Activated CD8-positive, alpha-beta memory T cell treated with anti-CD3 and anti-CD28 coated beads, Interleukin-2, amount 50 U/mL, for 4 hours (primary cell): ENCODE results near the gene UROC1.

Experiments
- DNase-seq: peaks from one replicate; pipeline ENCODE4 v3.0.0-alpha.2; 2020

Gene UROC1

DNA sequence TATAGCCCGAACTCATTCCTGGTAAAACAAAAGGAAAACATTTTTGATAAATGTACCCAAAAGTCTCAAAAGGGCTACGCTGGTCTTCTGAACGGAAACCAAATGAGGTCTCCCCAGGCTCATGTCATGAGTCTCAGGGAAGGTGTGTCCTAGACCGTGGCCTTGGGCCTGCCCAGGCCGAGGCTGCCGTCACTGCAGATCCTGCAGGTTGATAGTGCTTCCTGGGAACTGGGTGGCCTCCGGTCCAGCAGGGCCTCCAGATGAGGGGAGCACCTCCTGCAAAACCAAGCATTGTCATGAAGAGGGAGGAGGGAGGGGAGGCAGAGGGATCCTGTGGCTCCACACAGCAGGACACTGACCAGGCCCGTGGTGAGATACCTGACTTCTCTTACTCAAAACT lies 79.4 kb downstream of the UROC1 start:
- DNase-seq, result no peak

DNA sequence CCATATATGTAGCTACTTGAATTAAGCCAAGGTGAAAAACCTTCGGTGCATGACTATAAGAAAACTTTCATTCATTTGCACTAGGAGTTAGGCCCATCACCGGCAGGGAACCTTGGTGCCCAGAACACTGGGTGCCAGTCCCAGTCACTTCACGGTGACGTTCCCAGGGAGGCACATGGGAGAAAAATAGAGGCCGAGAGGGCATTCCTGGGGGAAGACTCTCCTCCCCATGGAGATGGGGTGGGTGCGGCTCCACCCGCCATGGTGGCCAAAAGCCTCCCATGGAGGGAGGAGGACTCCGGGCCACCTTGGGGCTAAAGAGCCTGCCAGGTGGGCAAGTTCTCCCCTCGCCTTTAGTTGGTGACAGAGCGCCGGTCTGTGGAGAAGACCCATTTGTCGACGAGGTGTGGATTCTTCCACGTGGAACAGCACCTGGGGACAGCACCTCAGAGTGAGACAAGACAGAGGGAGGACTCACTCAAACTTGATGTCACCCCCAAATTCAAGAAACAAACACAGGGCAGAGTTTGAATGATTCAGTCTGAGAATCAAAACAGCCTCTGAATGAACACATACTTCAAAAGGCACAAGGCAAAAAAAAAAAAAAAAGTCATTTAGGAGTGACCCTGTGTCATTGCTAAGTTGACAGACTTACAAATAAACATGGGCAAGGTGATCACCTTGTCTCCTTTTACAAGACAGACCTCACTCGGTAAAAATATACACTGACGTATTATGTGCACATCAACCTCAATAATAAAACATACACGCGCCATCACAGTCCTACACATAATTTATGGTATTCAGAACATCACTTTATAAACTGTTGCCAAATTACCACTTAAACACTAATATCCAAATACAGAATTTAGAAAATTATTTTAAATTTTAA lies 80.5 kb downstream of the UROC1 start:
- no peak for DNase-seq

DNA sequence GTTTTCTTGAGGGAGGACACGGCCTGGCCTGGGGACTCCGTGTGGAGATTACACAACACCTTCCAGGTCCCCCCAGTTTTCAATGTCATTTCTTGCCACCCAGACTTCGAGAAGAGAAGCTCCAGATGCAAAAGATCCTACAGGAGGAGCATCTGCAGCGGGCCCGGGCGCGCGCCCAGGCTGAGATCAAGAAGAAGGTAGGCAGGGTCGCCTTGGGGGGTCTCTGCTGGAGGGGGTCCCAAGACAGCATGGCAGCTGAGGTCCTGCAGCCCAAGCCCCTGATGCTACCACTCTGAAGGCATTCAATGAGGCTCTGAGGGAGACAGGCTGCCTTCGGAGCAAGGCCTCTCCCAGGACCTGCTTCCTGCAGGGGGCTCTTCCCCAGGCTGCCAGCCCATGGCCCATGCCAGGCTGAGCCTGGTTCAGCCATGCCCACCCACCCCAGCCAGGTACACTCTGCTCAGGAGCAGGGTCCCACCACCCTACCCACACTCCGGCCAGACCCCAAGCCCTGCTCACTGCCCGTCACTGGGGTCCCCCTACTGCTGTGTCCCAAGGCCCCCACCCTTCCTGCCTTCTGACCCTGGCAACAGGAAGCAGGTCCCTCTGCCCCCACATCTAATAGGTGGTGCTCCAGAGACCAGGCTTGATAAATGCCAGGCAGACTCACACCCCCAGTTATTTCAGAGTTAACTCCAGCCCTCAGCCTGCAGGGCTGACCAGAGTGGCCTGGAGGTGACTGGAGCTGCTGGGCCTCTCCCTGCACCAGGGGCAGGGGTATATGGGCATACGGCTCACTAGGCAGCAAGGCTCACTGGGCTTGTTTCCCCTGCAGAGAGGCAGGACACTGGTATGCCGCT lies 81.9 kb downstream of the UROC1 start:
- no peak for DNase-seq

DNA sequence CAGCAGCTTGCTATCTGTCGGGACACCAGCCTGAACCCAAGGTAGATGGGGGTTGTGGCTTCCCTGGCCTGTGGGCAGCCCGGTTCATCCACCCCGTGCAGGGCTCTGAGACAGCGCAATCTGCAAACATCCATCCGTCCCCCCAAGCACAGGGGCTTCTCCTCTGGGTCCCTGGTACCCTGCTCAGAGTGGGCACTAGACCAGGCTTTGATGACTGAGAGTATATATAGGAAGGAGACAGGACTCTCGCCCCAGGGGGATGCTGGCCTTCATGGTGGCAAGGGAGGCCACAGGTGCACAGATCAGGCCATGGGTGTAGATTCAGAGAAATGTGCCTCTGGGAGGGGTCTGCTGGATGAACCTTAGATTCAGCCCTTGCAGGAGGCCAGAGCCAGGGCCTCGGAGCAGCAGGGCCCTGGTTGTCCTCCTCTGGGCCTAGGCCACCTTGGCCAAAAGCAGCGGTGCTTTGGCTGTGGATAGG lies 82.6 kb downstream of the UROC1 start:
- no peak for DNase-seq

DNA sequence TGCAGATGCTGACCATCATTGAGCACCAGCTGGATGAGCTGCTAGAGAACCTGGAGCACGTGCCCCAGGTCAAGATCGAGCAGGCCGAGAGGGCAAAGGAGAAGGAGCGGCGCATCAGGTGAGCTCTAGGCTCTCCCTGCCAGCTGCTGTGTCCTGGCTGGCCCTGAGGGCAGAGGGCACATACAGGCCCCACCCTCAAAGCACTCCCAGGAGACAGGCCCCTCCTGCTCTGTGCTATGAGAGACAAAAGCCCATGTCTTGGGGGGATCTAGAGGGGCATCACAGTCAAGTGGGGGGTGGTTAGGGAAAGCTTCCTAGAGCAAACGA lies 83.3 kb downstream of the UROC1 start:
- no peak for DNase-seq

DNA sequence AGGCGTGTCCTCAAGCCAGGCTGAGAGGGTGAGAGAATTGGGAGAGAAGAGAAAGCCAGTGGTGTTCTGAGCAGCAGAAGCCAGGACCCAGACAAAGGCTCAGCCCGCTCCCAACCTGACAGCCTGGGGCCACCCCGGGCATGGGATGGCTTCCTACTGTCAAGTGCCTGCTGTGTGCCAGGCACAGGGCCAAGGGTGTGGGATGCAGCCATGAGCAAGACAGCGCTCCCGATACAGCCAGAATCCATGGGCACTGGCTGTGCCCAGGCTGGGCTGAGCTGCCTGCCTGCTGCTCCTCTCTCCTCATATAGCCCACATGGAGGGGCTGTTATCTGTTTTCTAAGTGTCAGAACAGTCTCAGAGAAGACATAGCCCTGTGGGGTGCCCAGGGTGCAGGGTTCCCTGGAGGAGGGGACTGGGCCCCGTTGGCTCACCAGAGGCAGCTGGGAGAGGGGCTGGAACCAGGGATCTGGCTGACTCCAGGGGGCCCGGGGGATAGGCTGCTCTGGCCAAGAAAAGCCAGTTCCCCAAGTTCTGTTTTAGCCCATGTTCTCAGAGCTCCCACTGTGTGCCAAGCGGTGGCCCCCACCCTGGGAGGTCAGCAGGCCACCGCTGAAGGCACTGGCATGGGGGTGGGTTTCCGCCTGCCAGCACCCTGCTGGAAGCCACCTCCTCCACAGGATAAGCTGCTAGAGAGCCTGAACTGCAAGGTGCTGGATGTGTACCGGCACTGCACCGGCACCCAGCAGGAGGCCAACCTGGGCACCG lies 83.9 kb downstream of the UROC1 start:
- no peak for DNase-seq

DNA sequence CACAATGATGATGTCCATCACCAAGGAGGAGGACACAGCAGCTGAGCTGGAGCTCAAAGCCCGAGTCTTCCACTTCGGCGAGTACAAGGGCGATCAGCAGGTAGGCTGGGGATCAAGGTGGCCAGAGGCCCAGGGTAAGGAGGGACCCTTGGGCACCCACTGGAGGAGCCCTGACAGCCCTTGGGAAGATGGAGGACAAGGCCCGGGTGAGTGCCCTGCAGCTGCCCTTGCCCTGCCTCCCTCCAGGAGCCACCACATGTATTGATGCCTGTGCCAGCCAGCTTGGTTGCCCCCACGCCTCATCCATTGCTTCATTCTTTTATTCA lies 84.5 kb downstream of the UROC1 start:
- no peak for DNase-seq

DNA sequence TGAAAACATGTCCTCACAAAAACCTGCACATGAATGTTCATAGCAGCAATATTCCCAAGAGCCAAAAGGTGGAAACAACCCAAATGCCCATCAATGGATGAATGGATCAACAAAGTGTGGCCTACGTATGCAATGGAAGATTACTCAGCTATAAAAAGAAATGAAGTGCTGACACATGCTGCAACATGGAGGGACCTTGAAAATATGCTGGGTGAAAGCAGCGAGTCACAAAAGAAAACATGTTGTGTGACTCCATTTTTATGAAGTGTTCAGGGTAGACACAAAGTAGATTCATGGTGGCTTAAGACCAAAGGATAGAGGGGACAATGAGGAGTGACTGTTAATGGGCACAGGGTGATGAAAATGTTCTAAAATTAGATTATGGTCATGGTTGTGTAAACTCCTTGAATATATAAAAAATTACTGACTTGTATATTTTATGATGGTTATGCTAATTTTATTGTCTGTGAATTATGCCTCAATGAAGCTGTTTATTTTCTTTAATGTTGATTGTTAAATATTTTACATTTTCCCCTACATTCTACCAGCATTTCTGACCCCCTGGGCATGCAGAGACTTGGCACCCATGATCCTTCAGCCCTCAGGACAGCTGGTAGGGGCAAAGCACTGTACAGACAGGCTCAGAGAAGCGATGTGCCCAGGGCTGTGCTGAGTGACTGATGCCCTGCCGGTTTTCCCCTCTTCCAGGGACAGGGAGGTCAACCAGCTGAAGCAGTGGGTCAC lies 85.0 kb downstream of the UROC1 start:
- no peak for DNase-seq
